Breast epithelium (tissue), 4 donors: ENCODE results near the gene MAML3. TPM values are rescaled to one million over a fixed set of nuclear protein-coding genes. Genes with fewer than 3 reads are reported as not detected.

Experiments
- DNase-seq, 2 donors: peaks; one replicate each; pipeline ENCODE4 v3.0.0-alpha.2; 2019; ENCODE audit warnings: low spot score in 2 of 2
- H3K27ac ChIP-seq, 2 donors: fragments of 200-600 bp; sonication (generic) in 1 of 2; one replicate each; pipeline ENCODE4 v1.5.1; 2016 to 2019; ENCODE audit warnings: mild to moderate bottlenecking in 1 of 2
- H3K27me3 ChIP-seq, 2 donors: fragments of 200-600 bp; sonication (generic) in 1 of 2; one replicate each; pipeline versions ENCODE4 v1.5.1 to v1.6.0; 2017 to 2019; ENCODE audit warnings: control low read depth in 1 of 2, mild to moderate bottlenecking in 1 of 2
- H3K36me3 ChIP-seq: fragments of 200-600 bp; one replicate; pipeline ENCODE4 v1.5.1; 2019
- H3K4me1 ChIP-seq, 2 donors: fragments of 200-600 bp; sonication (generic); one replicate each; pipeline ENCODE4 v1.5.1; 2016 to 2019; ENCODE audit warnings: control low read depth in 1 of 2
- H3K4me3 ChIP-seq, 3 donors: fragments of 200-600 bp; sonication (generic); 1 replicate in 2 of 3; 2 replicates in 1 of 3; pipeline ENCODE4 v1.5.1; 2016 to 2019; ENCODE audit warnings: mild to moderate bottlenecking in 3 of 3, moderate library complexity in 2 of 3
- H3K9me3 ChIP-seq, 2 donors: fragments of 200-600 bp; sonication (generic) in 1 of 2; one replicate each; pipeline ENCODE4 v1.5.1; 2016 to 2019; ENCODE audit warnings: control low read depth in 1 of 2
- CTCF ChIP-seq, 3 donors: fragments of 450-650 bp; IDR thresholded peaks; one replicate each; pipeline ENCODE4 v1.5.1; 2016 to 2017; ENCODE audit warnings: antibody characterized with exemption in 3 of 3, mild to moderate bottlenecking in 3 of 3, moderate library complexity in 3 of 3
- POLR2A ChIP-seq: fragments of 450-650 bp; IDR thresholded peaks from one replicate; pipeline ENCODE4 v1.6.1; 2016; ENCODE audit warnings: antibody characterized with exemption, mild to moderate bottlenecking, moderate library complexity
- POLR2AphosphoS5 ChIP-seq, 3 donors: sonication (generic); formaldehyde crosslinking; IDR thresholded peaks; one replicate each; pipeline ENCODE4 v1.6.1; 2017; ENCODE audit warnings: antibody characterized with exemption in 3 of 3
- intact Hi-C: fragments of 100-400 bp; cut with DNase I; formaldehyde crosslinking; loops from one replicate; pipeline ENCODE4 v1.15.1; 2023; ENCODE audit warnings: low total_unique reads
- total RNA-seq, 3 donors: library from RNA; depleted of rRNA; stranded (reverse); fragments of >200 nt; gene quantifications; one replicate each; pipeline ENCODE4 v1.1.0, GENCODE V29; 2016

MAML3 gene
- total RNA-seq, 3 donors from 2014 or later = 5.0 to 16.8 (median 11.1) TPM

GRCh38 chr4:140176735-140177134 lies 22.8 kb upstream of the MAML3 start:
- no peaks in the 10 kb centered on the region for H3K4me1 ChIP-seq
- intact Hi-C loops = no loop called here

GRCh38 chr4:140174543-140174942 lies 20.6 kb upstream of the MAML3 start:
- intact Hi-C loops = no loop called here
- H3K4me1 ChIP-seq = no peaks in the 10 kb centered on the region
- TF ChIP-seq POLR2AphosphoS5 (IDR thresholded peaks at IDR 0.05) (no peak), POLR2A (no peak), CTCF (IDR thresholded peaks at IDR 0.05) (no peak)

More at GRCh38 chr4:140176735-140177134, 22.8 kb upstream of the MAML3 start:
- H3K36me3 ChIP-seq = no peaks in the 10 kb centered on the region
- DNase-seq = no peak
- no peak overlapping the region for H3K4me3 ChIP-seq
- H3K27ac ChIP-seq = no peak overlapping the region
- no peaks in the 10 kb centered on the region for H3K9me3 ChIP-seq
- no peak for TF ChIP-seq POLR2AphosphoS5 (IDR thresholded peaks at IDR 0.05)
- TF ChIP-seq POLR2A = no peak
- TF ChIP-seq CTCF (IDR thresholded peaks at IDR 0.05) = no peak
- no peaks in the 10 kb centered on the region for H3K27me3 ChIP-seq

DNA sequence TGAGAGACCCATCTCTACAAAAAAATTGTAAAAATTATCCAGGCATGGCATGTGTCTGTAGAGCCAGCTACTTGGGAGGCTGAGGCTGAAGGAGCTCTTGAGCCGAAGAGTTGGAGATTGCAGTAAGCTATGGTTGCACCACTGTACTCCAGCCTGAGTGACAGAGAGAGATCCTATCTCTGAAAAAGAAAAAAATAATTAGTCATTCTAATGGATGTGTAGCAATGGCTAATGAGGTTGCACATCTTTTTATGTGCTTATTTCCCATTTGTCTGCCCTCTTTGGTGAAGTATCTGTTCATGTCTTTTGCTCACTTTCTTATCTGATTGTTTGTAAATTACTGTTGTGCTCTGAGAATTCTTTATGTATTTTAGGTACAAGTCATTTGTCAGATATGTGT lies 19.0 kb upstream of the MAML3 start:
- DNase-seq = no peak
- no peak overlapping the region for H3K4me3 ChIP-seq
- H3K27me3 ChIP-seq = no peaks in the 10 kb centered on the region
- TF ChIP-seq POLR2AphosphoS5 (IDR thresholded peaks at IDR 0.05) = no peak
- TF ChIP-seq CTCF (IDR thresholded peaks at IDR 0.05) = no peak
- TF ChIP-seq POLR2A = no peak
- no peaks in the 10 kb centered on the region for H3K4me1 ChIP-seq
- H3K36me3 ChIP-seq = no peaks in the 10 kb centered on the region
- no peaks in the 10 kb centered on the region for H3K9me3 ChIP-seq
- no peak overlapping the region for H3K27ac ChIP-seq
- intact Hi-C loops = no loop called here

More at GRCh38 chr4:140174543-140174942, 20.6 kb upstream of the MAML3 start:
- Histone ChIP-seq H3K27me3 (no peaks in the 10 kb centered on the region), H3K27ac (no peak overlapping the region), H3K4me3 (no peak overlapping the region), H3K36me3 (no peaks in the 10 kb centered on the region), H3K9me3 (no peaks in the 10 kb centered on the region)
- no peak for DNase-seq

DNA sequence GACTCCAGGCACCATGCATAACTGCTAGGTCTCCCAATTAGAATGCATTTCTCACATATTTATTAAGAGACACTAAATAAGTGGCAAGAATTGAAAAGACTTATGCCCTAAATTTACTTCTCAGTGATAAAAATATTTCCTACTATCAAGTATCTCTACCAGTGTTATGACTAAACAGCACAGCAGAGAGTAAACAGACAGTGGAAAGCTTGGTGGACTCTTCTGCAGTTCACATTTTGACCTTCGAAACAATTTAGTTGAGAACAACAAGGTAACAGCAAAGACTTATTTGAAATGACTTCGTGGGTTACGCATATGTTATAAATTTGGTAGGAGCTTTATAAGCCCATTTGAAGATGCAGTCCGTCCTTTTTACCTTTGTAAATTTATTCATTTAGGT lies 16.3 kb upstream of the MAML3 start:
- no peak overlapping the region for H3K4me3 ChIP-seq
- no peaks in the 10 kb centered on the region for H3K9me3 ChIP-seq
- DNase-seq = no peak
- no peaks in the 10 kb centered on the region for H3K4me1 ChIP-seq
- no peak overlapping the region for H3K27ac ChIP-seq
- intact Hi-C loops = no loop called here
- TF ChIP-seq POLR2AphosphoS5 (IDR thresholded peaks at IDR 0.05) = no peak
- TF ChIP-seq CTCF (IDR thresholded peaks at IDR 0.05) = no peak
- no peak for TF ChIP-seq POLR2A
- H3K36me3 ChIP-seq = no peaks in the 10 kb centered on the region
- H3K27me3 ChIP-seq = no peaks in the 10 kb centered on the region

DNA sequence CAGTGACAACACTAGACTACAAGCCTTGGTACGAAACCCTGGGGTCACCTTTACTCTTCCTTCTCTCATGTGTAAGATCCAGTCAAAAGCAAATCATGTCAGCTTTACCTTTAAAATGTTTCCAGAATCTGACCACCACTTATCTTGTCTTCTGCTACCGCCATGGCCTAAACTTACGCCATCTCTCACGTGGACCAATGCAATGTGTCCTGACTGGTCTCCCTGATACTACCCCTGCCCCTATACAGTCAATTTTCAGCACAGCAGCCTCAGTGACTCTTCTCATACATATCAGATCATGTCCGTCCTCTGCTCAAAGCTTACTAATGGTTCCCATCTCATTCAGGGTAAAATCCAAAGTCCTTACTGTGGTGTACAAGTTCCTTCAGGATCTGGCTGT lies 15.0 kb upstream of the MAML3 start:
- H3K27me3 ChIP-seq = no peaks in the 10 kb centered on the region
- H3K4me3 ChIP-seq = no peak overlapping the region
- TF ChIP-seq POLR2AphosphoS5 (IDR thresholded peaks at IDR 0.05) = no peak
- no peak for TF ChIP-seq CTCF (IDR thresholded peaks at IDR 0.05)
- no peak for TF ChIP-seq POLR2A
- no peaks in the 10 kb centered on the region for H3K36me3 ChIP-seq
- no peak overlapping the region for H3K27ac ChIP-seq
- no peaks in the 10 kb centered on the region for H3K9me3 ChIP-seq
- H3K4me1 ChIP-seq = no peaks in the 10 kb centered on the region
- intact Hi-C loops = no loop called here
- no peak for DNase-seq
